Smooth muscle cell (in vitro differentiated cells): ENCODE results near the gene DGLUCY. TPM values are rescaled to one million over a fixed set of nuclear protein-coding genes. Genes with fewer than 3 reads are reported as not detected.

Experiments used
- DNase-seq: peaks from one replicate; lab custom pipeline; 2025; ENCODE audit not compliant: unreplicated experiment; lab: John Stamatoyannopoulos, UW
- H2AFZ ChIP-seq: fragments of 200-600 bp; sonication (generic); 2 replicates; pipeline ENCODE4 v1.6.0; 2016; ENCODE audit warnings: antibody characterized with exemption, low read depth, mild to moderate bottlenecking
- H3F3A ChIP-seq: fragments of 200-600 bp; sonication (generic); 2 replicates; pipeline ENCODE4 v1.6.0; 2017; ENCODE audit warnings: antibody characterized with exemption, low read depth
- H3K27ac ChIP-seq: fragments of 200-600 bp; sonication (generic); 2 replicates; pipeline ENCODE4 v1.5.1; 2016; ENCODE audit warnings: low read depth, mild to moderate bottlenecking
- H3K27me3 ChIP-seq: fragments of 200-600 bp; sonication (generic); 2 replicates; pipeline ENCODE4 v1.6.1; 2016; ENCODE audit warnings: low read depth, mild to moderate bottlenecking
- H3K36me3 ChIP-seq: fragments of 200-600 bp; sonication (generic); 2 replicates; pipeline ENCODE4 v1.5.1; 2016; ENCODE audit warnings: low read depth
- H3K4me1 ChIP-seq: fragments of 200-600 bp; sonication (generic); 2 replicates; pipeline ENCODE4 v1.5.1; 2016; ENCODE audit warnings: low read depth
- H3K4me2 ChIP-seq: fragments of 200-600 bp; sonication (generic); 2 replicates; pipeline ENCODE4 v1.6.0; 2016; ENCODE audit warnings: mild to moderate bottlenecking
- H3K4me3 ChIP-seq: fragments of 200-600 bp; sonication (generic); 2 replicates; pipeline ENCODE4 v1.5.1; 2016; ENCODE audit warnings: mild to moderate bottlenecking
- H3K79me2 ChIP-seq: fragments of 200-600 bp; sonication (generic); 2 replicates; pipeline ENCODE4 v1.6.0; 2016; ENCODE audit warnings: low read depth, mild to moderate bottlenecking
- H3K9ac ChIP-seq: fragments of 200-600 bp; sonication (generic); 2 replicates; pipeline ENCODE4 v1.6.0; 2016; ENCODE audit warnings: low read depth
- H3K9me3 ChIP-seq: fragments of 200-600 bp; sonication (generic); replicated peaks from 2 replicates; pipeline ENCODE4 v1.5.1; 2016; ENCODE audit warnings: low read depth
- H4K20me1 ChIP-seq: fragments of 200-600 bp; sonication (generic); 2 replicates; pipeline ENCODE4 v1.6.0; 2016; ENCODE audit warnings: low read depth
- CTCF ChIP-seq: fragments of 200-600 bp; sonication (generic); IDR thresholded peaks from 2 replicates; pipeline ENCODE4 v1.5.1; 2017; ENCODE audit warnings: borderline replicate concordance, mild to moderate bottlenecking, antibody characterized with exemption; ENCODE audit not compliant: insufficient read depth, poor library complexity, severe bottlenecking
- WGBS: methylation state at CpG from one replicate; pipeline ENCODE4 v1.1.7; 2016; ENCODE audit warnings: low lambda C conversion rate; 5-methylcytosine and 5-hydroxymethylcytosine counted together
- polyA plus RNA-seq: library from polyadenylated mRNA; unstranded; fragments of >200 nt; fragmentation: Nextera tagmentation; extraction: Ambion mirVana; gene quantifications from 2 replicates; pipeline ENCODE4 v1.2.1, GENCODE V29; 2016
- total RNA-seq: library from RNA; depleted of rRNA; stranded (reverse); fragments of >200 nt; gene quantifications from 2 replicates; pipeline ENCODE4 v1.2.3, GENCODE V29; 2014

Gene DGLUCY
- total and polyA plus RNA-seq, 2 experiments from 2014 or later = 9.7 to 11.3 TPM

- WGBS = 40% methylated on average over 16 of the region's 16 CpGs
- H3F3A ChIP-seq = peaks cover 19% of the 10 kb centered on the region
- DNase-seq = no peak
- H4K20me1 ChIP-seq = no peaks in the 10 kb centered on the region
- H3K36me3 ChIP-seq = no peaks in the 10 kb centered on the region
- no peaks in the 10 kb centered on the region for H3K9me3 ChIP-seq
- no peak overlapping the region for H2AFZ ChIP-seq
- H3K9ac ChIP-seq = peak overlapping the region; percentile 38
- peak overlapping the region; percentile 74 for H3K27ac ChIP-seq
- no peaks in the 10 kb centered on the region for H3K79me2 ChIP-seq
- TF ChIP-seq CTCF = no peak
- H3K4me1 ChIP-seq = no peaks in the 10 kb centered on the region
- H3K4me3 ChIP-seq = no peak overlapping the region
- H3K27me3 ChIP-seq = peaks cover 2% of the 10 kb centered on the region
- peak overlapping the region; percentile 3 for H3K4me2 ChIP-seq
Observed at GRCh38 chr14:91258011-91258618, 144.2 kb downstream of the DGLUCY start.

GRCh38 chr14:91258876-91259275 is 145.0 kb downstream of the DGLUCY start:
- H3K4me2 ChIP-seq = no peak overlapping the region
- WGBS = 95% methylated on average over 3 of the region's 3 CpGs
- no peak overlapping the region for H2AFZ ChIP-seq
- H3K79me2 ChIP-seq = no peaks in the 10 kb centered on the region
- peaks cover 10% of the 10 kb centered on the region for H3K27me3 ChIP-seq
- no peaks in the 10 kb centered on the region for H3K4me1 ChIP-seq
- H3K36me3 ChIP-seq = no peaks in the 10 kb centered on the region
- H3K4me3 ChIP-seq = no peak overlapping the region
- TF ChIP-seq CTCF = no peak
- no peaks in the 10 kb centered on the region for H4K20me1 ChIP-seq
- peak overlapping the region; percentile 74 for H3K27ac ChIP-seq
- DNase-seq = no peak
- H3K9me3 ChIP-seq = no peaks in the 10 kb centered on the region
- peaks cover 19% of the 10 kb centered on the region for H3F3A ChIP-seq
- no peak overlapping the region for H3K9ac ChIP-seq

- no peak for TF ChIP-seq CTCF
- WGBS = 94% methylated on average over 5 of the region's 5 CpGs
- no peak overlapping the region for H3K4me2 ChIP-seq
Observed at GRCh38 chr14:91261115-91261514, 147.2 kb downstream of the DGLUCY start.

GRCh38 chr14:91261986-91262549 is 148.2 kb downstream of the DGLUCY start:
- Histone ChIP-seq H3K36me3 (no peaks in the 10 kb centered on the region), H3K4me2 (no peak overlapping the region), H3K27ac (no peak overlapping the region), H3K27me3 (peaks cover 25% of the 10 kb centered on the region), H3F3A (peaks cover 7% of the 10 kb centered on the region), H3K9me3 (no peaks in the 10 kb centered on the region), H3K4me3 (no peak overlapping the region), H3K4me1 (peaks cover 3% of the 10 kb centered on the region), H2AFZ (no peak overlapping the region), H3K9ac (no peak overlapping the region), H3K79me2 (no peaks in the 10 kb centered on the region), H4K20me1 (no peaks in the 10 kb centered on the region)
- TF ChIP-seq CTCF = no peak
- 92% methylated on average over 11 of the region's 11 CpGs for WGBS
- DNase-seq = no peak

More at GRCh38 chr14:91261115-91261514, 147.2 kb downstream of the DGLUCY start:
- Histone ChIP-seq H3K4me1 (peaks cover 3% of the 10 kb centered on the region), H3K27me3 (peaks cover 25% of the 10 kb centered on the region), H3K9ac (no peak overlapping the region), H2AFZ (no peak overlapping the region), H3K9me3 (no peaks in the 10 kb centered on the region), H3K36me3 (no peaks in the 10 kb centered on the region), H3K4me3 (no peak overlapping the region), H3F3A (peaks cover 16% of the 10 kb centered on the region), H4K20me1 (no peaks in the 10 kb centered on the region), H3K27ac (no peak overlapping the region), H3K79me2 (no peaks in the 10 kb centered on the region)
- no peak for DNase-seq
